Keratinocyte (primary cell): Measurements from ENCODE around the gene NUDT2. TPM values are rescaled to one million over a fixed set of nuclear protein-coding genes. Genes with fewer than 3 reads are reported as not detected.

ENCODE experiments used
- DNase-seq: peaks from one replicate; pipeline ENCODE4 v3.0.0-alpha.2; 2011; ENCODE audit warnings: low read depth, missing footprints, low spot score
- FAIRE-seq: peaks from 2 replicates; lab custom pipeline; 2011; peaks lifted over from hg19 to GRCh38; lab: Jason Lieb, UNC
- H2AFZ ChIP-seq: 2 replicates; pipeline ENCODE4 v1.6.0; 2012; ENCODE audit warnings: low read length, control low read depth, inconsistent platforms; ENCODE audit not compliant: control insufficient read depth
- H3K27ac ChIP-seq: 2 replicates; pipeline ENCODE4 v1.5.1; 2011; ENCODE audit warnings: low read length; ENCODE audit not compliant: control insufficient read depth, insufficient read depth
- H3K27me3 ChIP-seq: 3 replicates; pipeline ENCODE4 v1.6.0; 2011; ENCODE audit warnings: low read length; ENCODE audit not compliant: control insufficient read depth, insufficient read depth; ENCODE audit errors: extremely low read depth
- H3K36me3 ChIP-seq, 2 experiments: 2 replicates in 1 of 2; 3 replicates in 1 of 2; pipeline ENCODE4 v1.5.1; 2011; ENCODE audit warnings: low read length in 2 of 2, mild to moderate bottlenecking in 1 of 2; ENCODE audit not compliant: control insufficient read depth in 2 of 2, insufficient read depth in 2 of 2; ENCODE audit errors: extremely low read depth in 1 of 2
- H3K4me1 ChIP-seq: 3 replicates; pipeline ENCODE4 v1.5.1; 2011; ENCODE audit warnings: low read length; ENCODE audit not compliant: control insufficient read depth, insufficient read depth; ENCODE audit errors: extremely low read depth
- H3K4me2 ChIP-seq: 3 replicates; pipeline ENCODE4 v1.6.0; 2011; ENCODE audit warnings: low read depth, low read length; ENCODE audit not compliant: control insufficient read depth, insufficient read depth; ENCODE audit errors: extremely low read depth
- H3K4me3 ChIP-seq, 3 experiments: fragments of 200-600 bp in 1 of 3; sonication (generic) in 1 of 3; 2 replicates in 2 of 3; 3 replicates in 1 of 3; pipeline ENCODE4 v1.5.1; 2011 to 2016; ENCODE audit warnings: low read length in 3 of 3, mild to moderate bottlenecking in 3 of 3, control low read depth in 2 of 3, inconsistent platforms in 1 of 3, low read depth in 1 of 3, mixed read lengths in 1 of 3, mixed run types in 1 of 3, moderate library complexity in 1 of 3; ENCODE audit not compliant: control insufficient read depth in 2 of 3, insufficient read depth in 2 of 3; ENCODE audit errors: extremely low read depth in 1 of 3
- H3K79me2 ChIP-seq: 2 replicates; pipeline ENCODE4 v1.6.0; 2012; ENCODE audit warnings: low read length; ENCODE audit not compliant: control insufficient read depth, insufficient read depth
- H3K9ac ChIP-seq: 3 replicates; pipeline ENCODE4 v1.6.0; 2011; ENCODE audit warnings: low read length; ENCODE audit not compliant: control insufficient read depth, insufficient read depth; ENCODE audit errors: extremely low read depth
- H3K9me1 ChIP-seq: 3 replicates; pipeline ENCODE4 v1.6.0; 2011; ENCODE audit warnings: low read length; ENCODE audit not compliant: control insufficient read depth, insufficient read depth; ENCODE audit errors: extremely low read depth
- H3K9me3 ChIP-seq: 2 replicates; pipeline ENCODE4 v1.5.1; 2012; ENCODE audit warnings: low read depth, low read length; ENCODE audit not compliant: control insufficient read depth
- H4K20me1 ChIP-seq: 3 replicates; pipeline ENCODE4 v1.6.0; 2011; ENCODE audit warnings: low read length; ENCODE audit not compliant: control insufficient read depth, insufficient read depth; ENCODE audit errors: extremely low read depth
- CTCF ChIP-seq, 3 experiments: IDR thresholded peaks in 1 of 3; conservative IDR thresholded peaks in 1 of 3; optimal IDR thresholded peaks in 1 of 3; 2 replicates in 2 of 3; 3 replicates in 1 of 3; pipeline versions ENCODE3 to v1.5.1; 2011; ENCODE audit warnings: low read length in 3 of 3, mild to moderate bottlenecking in 3 of 3, moderate library complexity in 2 of 3, control low read depth in 1 of 3, inconsistent platforms in 1 of 3; ENCODE audit not compliant: insufficient read depth in 2 of 3; ENCODE audit errors: extremely low read depth in 1 of 3
- EZH2 ChIP-seq: IDR thresholded peaks from one replicate; pipeline ENCODE4 v1.6.1; 2012; ENCODE audit warnings: inconsistent platforms, mild to moderate bottlenecking, low read length, moderate library complexity
- dilution Hi-C: fragments of 300-500 bp; cut with MboI; formaldehyde crosslinking; loops from one replicate; pipeline ENCODE4 v1.7.0; 2020; ENCODE audit warnings: low sequenced_read_pairs; ENCODE audit not compliant: extremely low pct_ligation_motif_present
- polyA plus RNA-seq, 5 experiments: library from polyadenylated mRNA; depleted of rRNA in 3 of 5; stranded (reverse) in 3 of 5; stranded (forward) in 1 of 5; unstranded in 1 of 5; fragments of >200 nt; gene quantifications; 1 replicate in 1 of 5; 2 replicates in 3 of 5; 3 replicates in 1 of 5; pipeline versions ENCODE4 v1.2.1 to v1.2.3, GENCODE V29; 2011 to 2012; ENCODE audit warnings: missing spikeins in 2 of 5, low read depth in 1 of 5, low replicate concordance in 1 of 5

NUDT2 gene
- polyA plus RNA-seq, 1 donor (not counting 4 experiments of a cell fraction or from before 2014, with no cell fraction given): 33.4 TPM

GRCh38 chr9:34321451-34321850, 7.9 kb upstream of the NUDT2 start:
- no peak overlapping the region for H3K9ac ChIP-seq
- no peak for TF ChIP-seq CTCF (optimal IDR thresholded peaks at IDR 0.05 in 1 of 3, IDR thresholded peaks at IDR 0.05 in 1 of 3, conservative IDR thresholded peaks at IDR 0.05 in 1 of 3; ENCODE audit: extremely low read depth in 1 of 3, insufficient read depth in 2 of 3, low read length in 3 of 3)
- TF ChIP-seq EZH2: no peak
- H3K9me3 ChIP-seq: no peaks in the 10 kb centered on the region
- H3K4me2 ChIP-seq: no peak overlapping the region
- no peaks in the 10 kb centered on the region for H4K20me1 ChIP-seq
- H2AFZ ChIP-seq: no peak overlapping the region
- H3K27me3 ChIP-seq: no peaks in the 10 kb centered on the region
- peaks cover 4% of the 10 kb centered on the region for H3K79me2 ChIP-seq
- DNase-seq: no peak
- H3K4me3 ChIP-seq: no peak overlapping the region
- no peaks in the 10 kb centered on the region for H3K36me3 ChIP-seq
- FAIRE-seq: no peak
- no peaks in the 10 kb centered on the region for H3K9me1 ChIP-seq
- dilution Hi-C loops: no loop called here
- no peak overlapping the region for H3K27ac ChIP-seq
- peaks cover 2% of the 10 kb centered on the region for H3K4me1 ChIP-seq

- dilution Hi-C loops: no loop called here
- FAIRE-seq: no peak
Measured at GRCh38 chr9:34322899-34323591, 6.3 kb upstream of the NUDT2 start.

More at GRCh38 chr9:34322899-34323591, 6.3 kb upstream of the NUDT2 start:
- TF ChIP-seq CTCF (optimal IDR thresholded peaks at IDR 0.05 in 1 of 3, IDR thresholded peaks at IDR 0.05 in 1 of 3, conservative IDR thresholded peaks at IDR 0.05 in 1 of 3; ENCODE audit: extremely low read depth in 1 of 3, insufficient read depth in 2 of 3, low read length in 3 of 3) (no peak), EZH2 (no peak)
- H3K9me1 ChIP-seq: no peaks in the 10 kb centered on the region
- H3K9ac ChIP-seq: no peak overlapping the region
- H3K4me3 ChIP-seq: no peak overlapping the region
- no peak overlapping the region for H3K27ac ChIP-seq
- no peak overlapping the region for H2AFZ ChIP-seq
- H3K4me1 ChIP-seq: peaks cover 9% of the 10 kb centered on the region
- no peaks in the 10 kb centered on the region for H3K36me3 ChIP-seq
- no peaks in the 10 kb centered on the region for H3K27me3 ChIP-seq
- no peak for DNase-seq
- H4K20me1 ChIP-seq: no peaks in the 10 kb centered on the region
- H3K79me2 ChIP-seq: peaks cover 10% of the 10 kb centered on the region
- H3K9me3 ChIP-seq: no peaks in the 10 kb centered on the region
- no peak overlapping the region for H3K4me2 ChIP-seq
